PC-3 (cell line): Measurements from ENCODE around the gene MARK4.

Experiments
- CTCF ChIP-seq: fragments of 300-600 bp; sonication (generic); conservative IDR thresholded peaks from 2 replicates; pipeline ENCODE4 v1.5.1; 2017; ENCODE audit warnings: antibody characterized with exemption, low read depth, mild to moderate bottlenecking, low read length
- EZH2 ChIP-seq: fragments of 300-600 bp; sonication (generic); IDR thresholded peaks from one replicate; pipeline ENCODE4 v1.6.1; 2017; ENCODE audit warnings: antibody characterized with exemption, mild to moderate bottlenecking, low read length; ENCODE audit not compliant: unreplicated experiment
- EZH2phosphoT487 ChIP-seq: fragments of 300-600 bp; sonication (generic); IDR thresholded peaks from 2 replicates; pipeline ENCODE4 v1.6.1; 2018; ENCODE audit warnings: mild to moderate bottlenecking, antibody characterized with exemption, low read length, borderline replicate concordance

- no peak for TF ChIP-seq CTCF
- no peak for TF ChIP-seq EZH2phosphoT487
- no peak for TF ChIP-seq EZH2
These were observed 13.8 kb downstream of the MARK4 start for GRCh38 chr19:45264781-45265317.
